ENCODE measurements around the gene IL17A. TPM values are rescaled to one million over a fixed set of nuclear protein-coding genes. Genes with fewer than 3 reads are reported as not detected.

IL17A gene
- total RNA-seq, 2 experiments from 2014 or later, result not detected

Small RNA genes within 50 kb of the gene (microRNA-seq; reads per million reads assigned to microRNA genes)
- gene MIR133B, result not detected
- gene MIR206, result not detected

Other genes with a start within 250 kb of the IL17A start
- gene PKHD1, start 98.8 kb upstream of the IL17A start, total RNA-seq, result not detected
- not detected for gene IL17F, start 58.1 kb downstream of the IL17A start, total RNA-seq
- gene MCM3, start 98.4 kb downstream of the IL17A start, total RNA-seq, result 100 to 1,000 TPM; 180 to 182 TPM
- 10 to 100 TPM; 25.7 to 26.4 TPM for gene PAQR8, start 175.8 kb downstream of the IL17A start, total RNA-seq
- gene EFHC1, start 234.0 kb downstream of the IL17A start, total RNA-seq, result 1 to 10 TPM; 4.2 to 5.1 TPM

All from activated naive CD8-positive, alpha-beta T cell treated with anti-CD3 and anti-CD28 coated beads, Interleukin-2, amount 10 ng/mL, durations not matched to agents 7 days and 5 days (primary cell).